ENCODE results near the gene HDDC3. TPM values are rescaled to one million over a fixed set of nuclear protein-coding genes. Genes with fewer than 3 reads are reported as not detected.

The HDDC3 gene
- total RNA-seq, 1 experiment from 2014 or later, result 18.1 TPM

GRCh38 chr15:90891346-90891949 lies 40.9 kb downstream of the HDDC3 start:
- DNase-seq (ENCODE audit: low spot score), result no peak

DNA sequence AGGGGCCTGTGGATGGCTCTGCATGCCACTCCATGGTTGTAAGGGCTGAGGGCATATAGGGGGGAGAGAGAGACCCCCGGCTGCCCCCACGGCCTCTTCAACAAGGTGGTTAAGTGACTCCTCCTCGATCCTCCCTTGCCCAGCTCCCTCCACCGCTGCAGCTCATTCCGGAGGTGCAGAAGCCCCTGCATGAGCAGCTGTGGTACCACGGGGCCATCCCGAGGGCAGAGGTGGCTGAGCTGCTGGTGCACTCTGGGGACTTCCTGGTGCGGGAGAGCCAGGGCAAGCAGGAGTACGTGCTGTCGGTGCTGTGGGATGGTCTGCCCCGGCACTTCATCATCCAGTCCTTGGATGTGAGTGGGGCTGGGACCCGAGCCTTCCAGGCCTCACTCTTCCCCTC lies 41.5 kb downstream of the HDDC3 start:
- DNase-seq (ENCODE audit: low spot score), result no peak

GRCh38 chr15:90889736-90890456 lies 42.5 kb downstream of the HDDC3 start:
- no peak for DNase-seq (ENCODE audit: low spot score)

- DNase-seq (ENCODE audit: low spot score), result no peak
Measured at GRCh38 chr15:90889313-90889730, 43.0 kb downstream of the HDDC3 start.

DNA sequence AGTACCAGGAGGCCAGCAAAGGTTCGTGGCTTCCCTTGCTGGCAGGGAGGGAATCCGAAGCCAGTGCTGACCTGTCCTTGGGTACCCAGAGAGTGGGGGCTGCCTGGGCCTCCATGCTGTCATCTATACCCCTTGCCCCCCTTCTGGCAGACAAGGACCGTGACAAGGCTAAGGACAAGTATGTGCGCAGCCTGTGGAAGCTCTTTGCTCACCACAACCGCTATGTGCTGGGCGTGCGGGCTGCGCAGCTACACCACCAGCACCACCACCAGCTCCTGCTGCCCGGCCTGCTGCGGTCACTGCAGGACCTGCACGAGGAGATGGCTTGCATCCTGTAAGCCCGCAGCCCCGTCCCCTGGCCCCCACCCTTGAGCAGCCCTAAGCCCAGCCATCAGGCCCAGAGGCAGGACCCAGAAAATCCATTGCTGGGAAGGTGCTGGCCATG lies 45.3 kb downstream of the HDDC3 start:
- DNase-seq (ENCODE audit: low spot score), result no peak

GRCh38 chr15:90886291-90886614 lies 46.1 kb downstream of the HDDC3 start:
- DNase-seq (ENCODE audit: low spot score), result no peak

GRCh38 chr15:90885432-90886290 lies 46.7 kb downstream of the HDDC3 start:
- DNase-seq (ENCODE audit: low spot score), result peak; percentile 43

DNA sequence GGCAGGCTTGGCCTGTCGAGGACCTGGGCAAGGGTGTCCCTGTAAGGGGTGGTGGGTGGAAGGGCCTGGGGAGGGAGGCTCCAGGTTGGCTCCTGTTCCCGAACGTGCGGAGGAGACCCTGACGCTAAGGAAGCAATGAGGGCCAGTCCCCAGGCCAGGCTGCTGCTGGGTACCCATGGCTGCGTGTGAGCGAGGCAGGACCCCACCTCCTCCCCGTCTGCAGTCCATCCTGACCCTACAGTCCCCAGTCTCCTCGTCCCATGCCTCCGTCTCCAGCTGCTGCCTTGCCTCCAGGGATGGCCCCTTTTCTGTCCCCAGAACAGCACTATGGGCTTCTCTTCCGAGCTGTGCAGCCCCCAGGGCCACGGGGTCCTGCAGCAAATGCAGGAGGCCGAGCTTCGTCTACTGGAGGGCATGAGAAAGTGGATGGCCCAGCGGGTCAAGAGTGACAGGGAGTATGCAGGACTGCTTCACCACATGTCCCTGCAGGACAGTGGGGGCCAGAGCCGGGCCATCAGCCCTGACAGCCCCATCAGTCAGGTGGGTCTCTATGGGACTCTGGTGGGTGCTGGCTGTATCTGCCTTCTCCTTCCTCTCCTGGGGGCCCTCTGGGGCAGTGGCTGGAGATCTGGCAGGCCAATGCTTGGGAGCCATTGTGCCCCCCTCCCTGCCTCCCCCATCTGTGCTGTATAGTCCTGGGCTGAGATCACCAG lies 47.5 kb downstream of the HDDC3 start:
- no peak for DNase-seq (ENCODE audit: low spot score)

DNA sequence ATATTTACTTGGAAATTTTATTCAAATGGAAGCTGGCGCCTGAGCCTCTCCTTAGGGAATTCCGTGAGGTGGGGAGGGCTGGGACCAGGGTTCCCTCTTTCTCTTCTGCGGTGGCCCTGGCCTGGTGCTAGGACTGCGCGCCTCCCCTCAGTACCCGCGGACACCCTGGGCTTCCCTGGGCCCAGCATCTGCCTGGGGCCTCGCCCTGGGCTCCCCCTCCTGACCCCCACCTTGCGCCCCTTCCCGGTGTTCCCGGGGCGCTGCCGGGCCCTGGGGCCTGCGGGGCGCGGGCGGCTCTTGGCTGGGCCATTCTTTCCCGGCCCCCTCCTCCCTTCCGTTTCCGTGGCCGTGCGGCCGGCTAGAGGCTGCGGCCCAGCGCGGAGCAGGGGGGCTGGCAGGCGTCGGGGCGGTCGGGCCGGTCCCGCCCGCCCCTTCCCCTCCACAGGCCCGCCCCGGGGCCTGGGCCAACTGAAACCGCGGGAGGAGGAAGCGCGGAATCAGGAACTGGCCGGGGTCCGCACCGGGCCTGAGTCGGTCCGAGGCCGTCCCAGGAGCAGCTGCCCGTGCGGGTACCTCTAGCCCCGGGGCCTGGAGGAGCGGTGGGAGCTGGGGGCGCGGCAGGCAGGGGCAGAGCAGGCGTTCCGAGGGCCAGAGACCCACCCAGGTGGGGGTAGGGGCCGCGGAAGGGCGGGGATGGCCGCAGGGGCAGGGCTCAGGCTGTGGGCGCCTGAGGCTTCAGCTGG lies 48.2 kb downstream of the HDDC3 start, which contains the start of gene FES:
Gene FES, plus strand, starts transcription at position 529 of the 743 bp plus-strand sequence. CDS start 542 bp downstream, outside the sequence.
- no peak for DNase-seq (ENCODE audit: low spot score)

DNA sequence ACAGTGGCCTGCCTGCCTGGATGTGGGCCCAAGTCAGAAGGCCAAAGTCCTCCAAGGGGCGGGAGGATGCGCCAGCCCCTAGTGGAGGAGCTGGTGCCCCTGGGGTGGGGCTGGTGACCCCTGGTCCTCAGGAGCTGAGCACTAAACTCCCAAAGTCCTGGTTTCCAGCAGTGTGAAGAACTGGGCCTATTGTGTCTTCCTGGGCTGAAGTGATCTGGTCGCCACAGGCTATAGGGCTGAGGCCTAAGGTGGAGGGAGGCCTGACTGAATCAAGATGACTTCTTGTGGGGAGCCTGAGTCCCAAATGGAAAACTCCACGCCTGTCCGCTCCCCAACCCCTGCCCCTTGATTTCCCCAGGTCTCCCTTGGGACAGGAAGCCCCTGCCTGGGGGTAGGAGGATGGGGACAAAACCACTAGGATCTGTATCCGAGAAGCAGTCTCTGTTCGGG lies 48.8 kb downstream of the HDDC3 start:
- no peak for DNase-seq (ENCODE audit: low spot score)

- no peak for DNase-seq (ENCODE audit: low spot score)
Measured at GRCh38 chr15:90882781-90883525, 49.4 kb downstream of the HDDC3 start.

DNA sequence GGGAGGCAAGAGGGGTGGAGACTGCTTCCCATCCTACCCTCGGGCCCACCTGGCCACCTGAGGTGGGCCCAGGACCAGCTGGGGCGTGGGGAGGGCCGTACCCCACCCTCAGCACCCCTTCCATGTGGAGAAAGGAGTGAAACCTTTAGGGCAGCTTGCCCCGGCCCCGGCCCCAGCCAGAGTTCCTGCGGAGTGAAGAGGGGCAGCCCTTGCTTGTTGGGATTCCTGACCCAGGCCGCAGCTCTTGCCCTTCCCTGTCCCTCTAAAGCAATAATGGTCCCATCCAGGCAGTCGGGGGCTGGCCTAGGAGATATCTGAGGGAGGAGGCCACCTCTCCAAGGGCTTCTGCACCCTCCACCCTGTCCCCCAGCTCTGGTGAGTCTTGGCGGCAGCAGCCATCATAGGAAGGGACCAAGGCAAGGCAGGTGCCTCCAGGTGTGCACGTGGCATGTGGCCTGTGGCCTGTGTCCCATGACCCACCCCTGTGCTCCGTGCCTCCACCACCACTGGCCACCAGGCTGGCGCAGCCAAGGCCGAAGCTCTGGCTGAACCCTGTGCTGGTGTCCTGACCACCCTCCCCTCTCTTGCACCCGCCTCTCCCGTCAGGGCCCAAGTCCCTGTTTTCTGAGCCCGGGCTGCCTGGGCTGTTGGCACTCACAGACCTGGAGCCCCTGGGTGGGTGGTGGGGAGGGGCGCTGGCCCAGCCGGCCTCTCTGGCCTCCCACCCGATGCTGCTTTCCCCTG lies 50.2 kb downstream of the HDDC3 start:
- DNase-seq (ENCODE audit: low spot score), result no peak

- no peak for DNase-seq (ENCODE audit: low spot score)
Measured at GRCh38 chr15:90881181-90881977, 51.0 kb downstream of the HDDC3 start.

GRCh38 chr15:90880381-90881145 lies 51.8 kb downstream of the HDDC3 start:
- DNase-seq (ENCODE audit: low spot score), result no peak
